Lower leg skin (tissue), 4 donors: ENCODE data around the gene PALM. TPM values are rescaled to one million over a fixed set of nuclear protein-coding genes. Genes with fewer than 3 reads are reported as not detected.

Source experiments
- DNase-seq, 2 donors: peaks; one replicate each; pipeline ENCODE4 v3.0.0-alpha.2; 2019; ENCODE audit warnings: low spot score in 2 of 2
- H3K4me3 ChIP-seq: fragments of 200-600 bp; sonication (generic); 2 replicates; pipeline ENCODE4 v1.5.1; 2017; ENCODE audit warnings: mild to moderate bottlenecking, low read depth; ENCODE audit not compliant: poor library complexity, severe bottlenecking
- POLR2A ChIP-seq, 2 donors: fragments of 450-650 bp; IDR thresholded peaks; one replicate each; pipeline ENCODE4 v1.6.1; 2016 to 2017; ENCODE audit warnings: antibody characterized with exemption in 2 of 2, mild to moderate bottlenecking in 1 of 2, moderate library complexity in 1 of 2
- WGBS, 2 donors: methylation state at CpG; one replicate each; pipeline ENCODE4 v1.1.5; 2018; 5-methylcytosine and 5-hydroxymethylcytosine counted together
- intact Hi-C: fragments of 100-400 bp; cut with DNase I; formaldehyde crosslinking; loops from one replicate; pipeline ENCODE4 v1.15.0; 2023; ENCODE audit warnings: low total_unique reads
- total RNA-seq, 4 donors: library from RNA; depleted of rRNA; stranded (reverse); fragments of >200 nt; gene quantifications; one replicate each; pipeline ENCODE4 v1.1.0, GENCODE V29; 2016
- TF ChIP-seq, protein P1 (sequence below), 3 donors: fragments of 450-650 bp; IDR thresholded peaks; one replicate each; pipeline ENCODE4 v1.5.1; 2016; ENCODE audit warnings: antibody characterized with exemption in 3 of 3, mild to moderate bottlenecking in 3 of 3, moderate library complexity in 2 of 3

The PALM gene
- total RNA-seq, 4 donors from 2014 or later, result 25.1 to 92.3 (median 41.9) TPM

DNA sequence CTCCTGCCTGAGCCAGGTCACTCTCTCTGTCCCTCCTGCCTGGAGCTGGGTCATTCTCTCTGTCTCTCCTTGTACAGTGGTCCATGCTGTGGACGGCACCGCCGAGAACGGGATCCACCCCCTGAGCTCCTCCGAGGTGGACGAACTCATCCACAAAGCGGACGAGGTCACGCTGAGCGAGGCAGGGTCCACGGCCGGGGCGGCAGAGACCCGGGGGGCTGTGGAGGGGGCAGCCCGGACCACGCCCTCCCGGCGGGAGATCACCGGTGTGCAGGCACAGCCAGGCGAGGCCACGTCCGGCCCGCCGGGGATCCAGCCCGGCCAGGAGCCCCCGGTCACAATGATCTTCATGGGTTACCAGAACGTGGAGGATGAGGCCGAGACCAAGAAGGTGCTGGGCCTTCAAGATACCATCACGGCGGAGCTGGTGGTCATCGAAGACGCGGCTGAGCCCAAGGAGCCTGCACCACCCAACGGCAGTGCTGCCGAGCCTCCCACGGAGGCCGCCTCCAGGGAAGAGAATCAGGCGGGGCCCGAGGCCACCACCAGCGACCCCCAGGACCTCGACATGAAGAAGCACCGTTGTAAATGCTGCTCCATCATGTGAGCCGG, 37.6 kb downstream of the PALM start:
- no peak overlapping the region for H3K4me3 ChIP-seq
- no peak for DNase-seq
- TF ChIP-seq POLR2A (IDR thresholded peaks at IDR 0.05), result no peak
- TF ChIP-seq, protein P1, sequence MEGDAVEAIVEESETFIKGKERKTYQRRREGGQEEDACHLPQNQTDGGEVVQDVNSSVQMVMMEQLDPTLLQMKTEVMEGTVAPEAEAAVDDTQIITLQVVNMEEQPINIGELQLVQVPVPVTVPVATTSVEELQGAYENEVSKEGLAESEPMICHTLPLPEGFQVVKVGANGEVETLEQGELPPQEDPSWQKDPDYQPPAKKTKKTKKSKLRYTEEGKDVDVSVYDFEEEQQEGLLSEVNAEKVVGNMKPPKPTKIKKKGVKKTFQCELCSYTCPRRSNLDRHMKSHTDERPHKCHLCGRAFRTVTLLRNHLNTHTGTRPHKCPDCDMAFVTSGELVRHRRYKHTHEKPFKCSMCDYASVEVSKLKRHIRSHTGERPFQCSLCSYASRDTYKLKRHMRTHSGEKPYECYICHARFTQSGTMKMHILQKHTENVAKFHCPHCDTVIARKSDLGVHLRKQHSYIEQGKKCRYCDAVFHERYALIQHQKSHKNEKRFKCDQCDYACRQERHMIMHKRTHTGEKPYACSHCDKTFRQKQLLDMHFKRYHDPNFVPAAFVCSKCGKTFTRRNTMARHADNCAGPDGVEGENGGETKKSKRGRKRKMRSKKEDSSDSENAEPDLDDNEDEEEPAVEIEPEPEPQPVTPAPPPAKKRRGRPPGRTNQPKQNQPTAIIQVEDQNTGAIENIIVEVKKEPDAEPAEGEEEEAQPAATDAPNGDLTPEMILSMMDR (IDR thresholded peaks at IDR 0.05), result no peak
- WGBS, 2 donors, result 97% methylated on average over 38 to 43 of the region's 43 CpGs
- intact Hi-C loops, result no loop called here

DNA sequence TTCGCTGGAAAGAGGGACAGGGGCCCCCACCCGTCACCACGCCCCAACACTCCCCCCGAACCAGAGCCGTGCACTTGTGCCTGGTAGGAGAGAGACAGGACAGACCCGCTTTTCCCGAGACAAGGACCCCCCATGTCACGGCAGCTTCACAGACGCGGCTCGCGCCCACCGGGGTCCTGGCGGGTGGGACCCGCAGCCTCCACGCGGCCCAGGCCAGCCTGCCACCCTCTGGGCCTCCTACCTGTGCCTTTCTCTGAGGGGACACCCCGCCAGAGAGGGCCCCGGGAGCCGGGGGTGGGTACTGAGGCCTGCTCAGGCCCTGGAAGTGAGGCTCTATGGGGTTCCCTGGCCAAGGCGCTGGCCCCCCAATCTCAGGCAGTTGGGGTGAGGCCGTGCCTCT, 38.2 kb downstream of the PALM start:
- no peak for TF ChIP-seq POLR2A (IDR thresholded peaks at IDR 0.05)
- TF ChIP-seq, protein P1 (IDR thresholded peaks at IDR 0.05), result no peak
- intact Hi-C loops, result no loop called here
- DNase-seq, result no peak
- 98% methylated on average over 22 of the region's 22 CpGs for WGBS, 2 donors
- no peak overlapping the region for H3K4me3 ChIP-seq

DNA sequence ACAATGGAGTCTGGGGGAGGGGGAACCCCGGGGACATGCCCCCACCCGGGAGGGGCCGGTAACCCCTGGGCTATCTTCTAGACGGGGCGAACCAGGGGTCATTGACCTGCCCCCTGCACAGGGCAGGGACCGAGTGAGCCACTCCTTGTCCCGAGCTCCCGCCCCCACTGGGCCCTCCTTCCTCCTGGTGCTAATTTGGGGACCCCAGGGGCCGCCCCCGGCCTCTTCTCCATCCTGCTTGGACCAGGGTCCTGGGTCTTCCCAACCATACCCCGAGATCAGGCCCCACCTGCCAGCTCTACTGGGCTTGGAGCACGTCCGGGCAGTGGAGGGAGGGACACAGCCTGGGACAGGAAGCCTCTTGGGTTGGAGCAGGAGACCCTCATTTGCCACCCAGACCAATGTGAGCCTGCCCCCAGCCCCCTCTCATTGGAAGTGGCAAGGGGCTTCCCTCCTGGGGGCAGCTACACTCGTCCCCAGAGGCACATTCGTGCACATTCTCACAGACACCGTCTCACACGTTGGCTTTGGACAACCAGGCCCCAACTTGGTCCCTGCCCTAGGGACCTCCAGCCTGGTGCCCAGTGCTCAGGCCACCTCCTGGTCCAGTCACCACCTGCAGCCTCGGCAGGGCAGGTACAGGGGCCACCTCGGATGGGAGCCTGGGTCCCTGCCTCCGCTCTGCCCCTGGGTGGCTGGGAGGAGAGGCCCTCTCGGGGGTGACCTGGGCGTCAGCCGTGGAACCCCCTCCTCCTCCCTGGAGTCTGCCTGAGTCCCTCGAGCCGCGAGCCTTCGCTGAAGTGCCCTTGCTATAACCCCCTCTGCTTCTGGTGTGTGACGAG, 38.9 kb downstream of the PALM start:
- DNase-seq, result no peak
- intact Hi-C loops, result no loop called here
- 93 to 96% methylated on average over 25 to 28 of the region's 28 CpGs for WGBS, 2 donors
- no peak overlapping the region for H3K4me3 ChIP-seq
- TF ChIP-seq, protein P1 (IDR thresholded peaks at IDR 0.05), result no peak
- TF ChIP-seq POLR2A (IDR thresholded peaks at IDR 0.05), result no peak

DNA sequence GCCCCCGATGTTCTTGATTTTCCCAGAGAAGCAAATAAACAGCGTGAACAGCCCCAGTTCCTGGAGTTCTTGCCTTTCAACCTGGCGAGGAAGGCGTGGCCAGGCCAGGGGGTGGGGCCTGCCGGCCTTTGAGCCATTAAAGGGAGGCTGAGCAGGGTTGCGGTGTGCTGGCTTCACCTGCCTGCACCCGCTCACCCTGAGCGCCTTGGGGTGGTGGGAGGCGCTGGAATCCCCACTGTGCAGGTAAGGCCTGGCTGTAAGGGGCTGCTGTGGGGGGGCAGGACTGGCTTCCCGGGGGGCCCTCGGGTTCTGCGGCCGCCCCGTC, 39.5 kb downstream of the PALM start:
- no peak overlapping the region for H3K4me3 ChIP-seq
- intact Hi-C loops, result no loop called here
- TF ChIP-seq, protein P1 (IDR thresholded peaks at IDR 0.05), result no peak
- no peak for TF ChIP-seq POLR2A (IDR thresholded peaks at IDR 0.05)
- DNase-seq, result no peak
- 86 to 90% methylated on average over 14 of the region's 14 CpGs for WGBS, 2 donors

DNA sequence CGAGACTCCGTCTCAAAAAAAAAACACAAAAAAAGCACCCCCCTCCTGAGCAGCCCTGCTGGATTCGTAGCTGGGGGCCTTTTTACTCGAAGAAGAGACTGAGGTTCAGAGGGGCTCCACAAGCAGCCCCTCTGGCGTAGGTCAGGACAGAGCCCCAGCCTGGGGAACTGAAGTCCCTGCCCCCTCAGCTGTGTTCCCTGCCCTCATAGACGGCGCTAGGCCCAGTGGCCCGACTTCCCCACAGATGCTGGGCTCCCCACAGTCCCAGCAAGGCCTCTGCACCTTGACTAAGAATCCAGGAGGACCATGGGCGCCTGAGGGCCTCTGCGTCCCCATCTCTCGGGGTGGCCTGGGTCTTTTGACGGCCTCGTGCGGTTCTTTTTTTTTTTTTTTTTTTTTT, 41.1 kb downstream of the PALM start:
- 68 to 78% methylated on average over 14 of the region's 14 CpGs for WGBS, 2 donors
- H3K4me3 ChIP-seq, result no peak overlapping the region
- TF ChIP-seq, protein P1 (IDR thresholded peaks at IDR 0.05), result no peak
- TF ChIP-seq POLR2A (IDR thresholded peaks at IDR 0.05), result no peak
- no peak for DNase-seq
- intact Hi-C loops, result no loop called here
